ENCODE results near the gene SLC17A8. TPM values are rescaled to one million over a fixed set of nuclear protein-coding genes. Genes with fewer than 3 reads are reported as not detected.

The SLC17A8 gene
- polyA plus RNA-seq, 4 donors, result 0.19 to 0.60 (median 0.37) TPM

DNA sequence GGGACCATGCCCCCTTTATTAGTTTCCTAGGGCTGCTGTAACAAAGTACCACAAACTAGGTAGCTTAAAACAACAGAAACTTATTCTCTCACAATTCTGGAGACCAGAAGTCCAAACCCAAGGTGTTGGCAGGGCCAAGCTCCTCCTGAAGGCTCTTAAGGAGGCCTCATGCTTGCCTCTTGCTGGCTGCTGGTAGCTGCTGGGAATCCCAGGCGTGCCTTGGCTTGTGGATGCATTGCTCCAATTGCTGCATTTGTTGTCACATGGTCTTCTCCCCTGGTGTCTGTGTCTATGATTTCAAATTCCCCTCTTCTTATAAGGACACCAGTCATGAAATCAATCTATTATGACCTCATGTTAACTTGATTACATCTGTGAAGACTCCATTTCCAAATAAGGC lies 11.2 kb downstream of the SLC17A8 start:
- no peak for DNase-seq (ENCODE audit: low read depth in 4 of 4, low spot score in 3 of 4)

DNA sequence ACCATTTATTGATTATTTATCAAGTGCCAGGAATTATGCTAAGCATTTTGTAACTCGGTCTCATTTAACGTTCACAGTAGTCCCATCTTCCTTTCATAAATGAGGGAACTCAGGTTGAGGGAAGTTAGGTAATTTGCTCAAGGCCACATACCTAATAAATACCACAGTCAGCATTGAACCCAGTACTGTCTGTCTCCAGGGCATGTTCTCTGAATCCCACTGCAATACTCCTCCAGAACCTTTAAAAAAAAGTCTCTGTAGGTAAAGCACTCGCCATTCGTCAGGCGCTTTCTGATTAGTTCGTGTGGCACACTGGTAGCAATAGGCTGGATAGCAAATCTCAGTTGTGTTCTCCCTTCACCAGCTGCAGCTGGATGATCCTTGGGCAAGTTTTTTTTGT lies 14.3 kb downstream of the SLC17A8 start:
- no peak for DNase-seq (ENCODE audit: low read depth in 4 of 4, low spot score in 3 of 4)

DNA sequence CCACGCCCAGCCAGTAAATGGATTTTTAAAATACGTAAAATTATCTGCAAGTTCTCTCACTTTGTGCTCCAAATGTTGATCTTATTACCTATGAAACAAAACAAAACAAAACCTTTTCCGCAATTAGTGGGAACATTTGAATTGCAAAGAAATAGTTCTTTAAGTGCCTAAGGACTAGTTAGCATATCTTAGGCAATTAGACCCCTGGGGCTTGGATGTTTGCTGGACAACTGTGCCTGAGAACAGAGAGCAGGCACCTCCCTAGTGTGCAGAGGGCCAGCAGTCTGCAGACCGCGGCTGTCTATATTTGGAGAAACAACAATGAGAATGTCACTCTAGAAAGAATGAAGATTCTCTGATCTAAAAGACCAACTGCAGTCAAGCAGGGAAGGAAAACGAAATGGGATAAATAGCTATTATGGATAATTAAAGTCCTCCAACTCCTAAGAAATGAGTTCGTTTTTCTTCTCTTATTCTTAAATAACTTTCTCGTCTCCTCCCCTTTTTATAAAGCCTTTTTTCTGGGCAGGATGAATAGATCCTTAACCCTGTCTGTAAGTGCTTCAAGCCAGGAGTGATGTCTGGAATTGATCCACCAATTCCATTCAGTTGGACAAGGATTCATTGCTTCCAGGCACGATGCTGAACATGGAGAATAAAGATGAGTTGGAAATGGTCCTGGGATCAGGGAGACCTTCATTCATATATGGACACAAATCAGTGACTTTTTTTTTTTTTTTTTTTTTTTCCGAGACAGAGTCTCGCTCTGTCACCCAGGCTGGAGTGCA lies 16.2 kb downstream of the SLC17A8 start:
- DNase-seq (ENCODE audit: low read depth in 4 of 4, low spot score in 3 of 4), result no peak

DNA sequence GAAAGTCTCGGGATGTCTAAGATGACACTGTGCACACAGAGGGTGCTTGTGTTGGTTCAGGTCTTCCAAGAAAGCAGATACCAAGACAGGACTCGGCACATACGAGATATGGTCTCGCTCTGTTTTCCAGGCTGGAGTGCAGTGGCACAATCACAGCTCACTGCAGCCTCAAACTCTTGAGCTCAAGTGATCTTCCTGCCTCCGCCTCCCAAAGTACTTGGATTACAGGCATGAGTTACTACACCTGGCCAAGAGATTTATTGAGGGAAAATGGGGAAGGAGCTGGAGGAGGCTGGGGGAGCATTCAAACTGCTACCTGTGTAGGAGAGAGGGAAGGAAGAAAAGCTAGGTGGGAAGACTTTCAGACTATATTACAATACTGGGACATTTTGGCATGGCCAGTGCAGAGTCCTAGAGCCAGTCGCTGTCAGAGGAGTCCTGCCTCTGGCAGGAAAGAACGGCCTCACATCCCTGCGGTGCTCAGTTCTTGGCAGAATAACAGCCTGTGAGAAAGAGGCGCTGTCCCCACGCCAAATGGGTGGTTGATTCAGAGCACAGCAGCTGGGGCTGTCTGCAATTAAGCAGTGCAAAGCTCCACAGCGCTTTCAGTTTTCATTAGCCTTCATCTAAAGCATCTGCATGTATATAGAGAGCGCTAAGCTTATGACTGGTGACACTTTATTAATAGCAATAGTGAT lies 18.3 kb downstream of the SLC17A8 start:
- no peak for DNase-seq (ENCODE audit: low read depth in 4 of 4, low spot score in 3 of 4)

DNA sequence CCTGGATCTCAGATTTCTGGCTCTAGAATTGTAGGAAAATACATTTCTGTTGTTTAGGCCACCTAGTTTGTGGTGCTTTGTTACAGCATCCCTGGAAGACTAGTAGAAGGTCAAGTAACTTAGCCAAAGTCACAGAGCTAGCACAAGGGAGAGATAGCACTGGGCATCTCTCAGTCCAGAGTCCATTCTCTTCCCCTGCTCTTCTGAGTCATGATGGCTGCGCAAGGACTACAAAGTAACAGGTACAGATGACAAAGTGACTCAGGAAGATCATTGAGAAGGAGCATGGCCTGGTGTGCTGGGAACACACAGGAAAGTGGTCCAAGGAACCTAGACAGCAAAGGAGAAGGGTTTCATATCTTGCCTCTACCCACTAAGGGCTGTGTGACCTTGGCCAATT lies 19.3 kb downstream of the SLC17A8 start:
- no peak for DNase-seq (ENCODE audit: low read depth in 4 of 4, low spot score in 3 of 4)

DNA sequence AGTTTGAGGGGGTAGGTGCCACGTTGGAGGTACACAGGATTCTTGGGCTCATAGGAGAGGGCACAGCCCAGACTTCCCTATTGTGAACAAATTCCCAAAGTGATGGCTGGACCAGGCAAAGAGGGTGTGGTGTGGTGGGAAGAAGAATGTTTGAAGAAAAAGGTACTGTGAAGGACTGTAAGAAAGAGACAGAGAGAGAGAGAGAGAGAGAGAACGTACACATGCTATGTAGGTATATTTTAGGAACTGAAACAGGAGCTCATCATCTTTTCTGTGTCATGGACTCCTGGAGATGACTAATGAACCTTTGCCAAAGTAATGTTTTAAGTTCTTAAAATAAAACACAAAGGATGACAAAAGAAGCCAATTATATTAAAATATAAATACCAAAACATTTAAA lies 24.5 kb downstream of the SLC17A8 start:
- no peak for DNase-seq (ENCODE audit: low read depth in 4 of 4, low spot score in 3 of 4)

DNA sequence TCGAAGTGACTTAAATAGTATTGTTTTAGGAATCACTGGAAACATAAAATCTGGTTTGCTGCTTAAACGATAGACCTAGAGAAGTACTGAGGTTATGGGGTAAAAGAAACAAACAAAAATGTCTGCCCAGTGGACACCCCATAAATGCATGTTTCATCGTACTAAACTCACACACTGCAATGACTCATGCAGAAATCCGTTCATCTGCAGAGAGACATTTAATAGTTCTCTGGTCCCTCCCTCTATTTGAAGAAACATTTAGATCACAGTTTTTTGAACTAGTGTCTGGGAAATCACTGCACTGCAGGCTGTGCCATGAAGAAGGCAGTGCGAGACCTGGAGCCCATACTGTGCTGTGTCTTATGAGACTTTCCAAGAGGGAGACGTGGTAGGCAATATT lies 25.5 kb downstream of the SLC17A8 start:
- no peak for DNase-seq (ENCODE audit: low read depth in 4 of 4, low spot score in 3 of 4)

DNA sequence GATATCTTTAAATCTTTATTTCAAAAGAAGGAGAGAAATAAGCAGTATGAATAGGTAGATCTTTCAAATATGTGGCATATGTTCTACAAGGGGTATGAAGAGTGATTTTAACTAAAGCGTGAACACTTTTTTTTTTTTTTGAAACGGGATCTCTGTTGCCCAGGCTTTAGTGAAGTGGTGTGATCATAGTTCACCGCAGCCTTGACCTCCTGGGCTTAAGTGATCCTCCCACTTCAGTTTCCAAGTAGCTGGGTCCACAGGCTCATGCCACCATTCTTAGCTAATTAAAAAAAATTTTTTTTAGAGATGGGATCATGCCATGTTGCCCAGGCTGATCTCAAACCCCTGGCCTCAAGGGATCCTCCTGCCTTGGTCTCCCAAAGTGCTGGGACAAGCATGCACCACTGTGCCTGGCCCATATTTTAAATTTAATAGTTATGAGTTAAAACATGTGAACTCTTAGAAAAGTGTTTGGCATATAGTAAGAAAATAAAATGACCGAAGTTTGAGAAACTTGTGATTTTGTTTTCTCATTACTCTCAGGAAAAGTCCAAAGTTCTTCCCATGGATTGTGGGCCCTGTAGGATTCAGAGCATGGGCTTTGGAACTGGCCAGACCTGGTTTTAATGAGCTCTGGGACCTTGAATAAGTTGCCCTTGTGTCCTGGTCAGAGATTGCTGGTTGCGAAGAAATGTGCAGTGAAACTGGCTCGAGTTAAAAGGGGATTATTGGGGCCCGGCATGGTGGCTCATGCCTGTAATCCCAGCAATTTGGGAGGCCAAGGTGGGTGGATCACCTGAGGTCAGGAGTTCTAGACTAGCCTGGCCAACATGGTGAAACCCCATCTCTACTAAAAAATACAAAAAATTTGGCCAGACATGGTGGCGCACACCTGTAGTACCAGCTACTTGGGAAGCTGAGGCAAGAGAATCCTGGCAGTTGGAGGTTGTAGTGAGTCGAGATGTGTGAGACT lies 27.0 kb downstream of the SLC17A8 start:
- DNase-seq (ENCODE audit: low read depth in 4 of 4, low spot score in 3 of 4), result no peak

DNA sequence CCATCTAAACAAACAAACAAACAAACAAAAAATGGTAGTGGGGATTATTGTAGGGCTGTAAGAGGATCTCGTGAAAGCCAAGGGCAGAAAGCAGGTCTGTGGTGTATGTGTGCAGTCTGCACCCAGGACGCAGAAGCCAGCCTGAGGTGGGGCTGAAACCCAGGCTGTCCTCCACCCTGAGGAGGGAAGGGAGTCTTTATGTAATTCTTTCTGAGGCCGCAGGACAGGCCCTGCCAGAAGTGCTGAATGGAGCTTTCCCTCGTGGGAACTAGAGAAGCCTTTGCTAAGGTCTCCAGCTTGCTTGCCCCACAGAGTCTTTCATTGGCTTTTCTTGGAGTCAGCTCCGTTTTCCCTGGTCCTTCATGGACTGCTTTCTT lies 27.7 kb downstream of the SLC17A8 start:
- DNase-seq (ENCODE audit: low read depth in 4 of 4, low spot score in 3 of 4), result no peak

DNA sequence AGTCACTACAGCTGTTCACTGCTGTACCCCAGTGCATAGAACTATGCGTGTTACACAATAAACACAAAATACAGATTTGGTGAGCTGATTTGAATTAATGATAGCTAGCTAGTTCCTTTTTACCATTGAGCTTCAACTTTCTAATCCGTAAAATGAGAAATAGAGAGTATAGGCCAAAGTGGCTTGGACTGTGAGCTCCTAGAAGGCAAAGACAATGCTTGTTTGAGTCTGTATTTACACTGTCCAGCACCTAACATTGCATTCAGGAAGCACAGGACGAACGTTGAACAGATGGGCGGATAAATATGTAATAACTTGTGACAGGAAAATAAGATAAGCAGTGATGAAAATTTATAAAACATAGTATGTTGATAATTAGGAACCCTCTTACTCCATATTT lies 31.5 kb downstream of the SLC17A8 start:
- no peak for DNase-seq (ENCODE audit: low read depth in 4 of 4, low spot score in 3 of 4)

DNA sequence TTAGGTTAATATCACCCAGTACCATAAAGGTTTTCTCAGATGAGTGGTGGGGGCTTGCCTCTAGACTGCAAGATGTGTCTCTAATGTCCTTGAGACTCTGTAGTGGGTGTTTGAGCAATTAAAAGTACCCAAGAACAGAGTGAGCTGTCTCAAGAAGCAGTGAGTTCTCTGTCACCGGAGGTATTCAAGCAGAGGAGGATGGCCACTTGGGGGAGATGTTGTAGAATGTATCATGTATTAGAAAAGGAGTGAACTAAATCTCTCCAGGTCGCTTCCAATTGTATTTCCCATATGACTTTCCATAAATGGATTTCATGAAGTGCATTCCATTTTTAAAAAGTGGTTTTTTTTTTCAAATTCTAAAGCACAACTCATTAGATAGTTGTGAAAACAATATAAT lies 35.0 kb downstream of the SLC17A8 start:
- DNase-seq (ENCODE audit: low read depth in 4 of 4, low spot score in 3 of 4), result no peak

DNA sequence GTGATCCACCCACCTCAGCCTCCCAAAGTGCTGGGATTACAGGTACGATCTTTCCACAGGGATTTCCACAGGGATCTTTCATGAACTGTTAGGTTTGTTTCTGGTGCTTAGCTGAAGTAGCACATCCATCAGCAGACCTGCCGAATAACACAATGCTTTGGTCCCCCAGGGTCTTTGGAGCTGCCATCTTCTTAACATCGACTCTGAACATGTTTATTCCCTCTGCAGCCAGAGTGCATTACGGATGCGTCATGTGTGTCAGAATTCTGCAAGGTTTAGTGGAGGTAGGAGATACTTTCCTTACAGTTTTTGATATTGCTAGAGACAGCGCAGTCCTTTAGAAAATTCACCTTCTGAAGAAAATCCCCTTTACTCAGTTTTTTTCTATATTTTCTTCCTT lies 36.3 kb downstream of the SLC17A8 start:
- DNase-seq (ENCODE audit: low read depth in 4 of 4, low spot score in 3 of 4), result no peak

DNA sequence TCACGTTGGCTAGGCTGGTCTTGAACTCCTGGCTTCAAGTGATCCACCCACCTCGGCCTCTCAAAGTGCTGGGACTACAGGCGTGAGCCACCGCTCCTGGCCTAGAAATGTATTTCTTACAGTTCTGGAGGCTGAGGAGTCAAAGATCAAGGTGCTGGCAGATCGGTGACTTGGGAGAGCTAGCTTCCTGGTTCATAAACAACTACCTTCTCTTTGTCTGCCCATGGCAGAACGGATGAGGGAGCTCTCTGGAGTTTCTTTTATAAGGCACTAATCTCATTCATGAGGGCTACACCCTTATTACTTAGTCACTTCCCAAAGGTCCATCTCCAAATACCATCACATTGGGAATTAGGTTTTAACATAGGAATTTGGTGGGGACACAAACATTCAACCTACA lies 38.9 kb downstream of the SLC17A8 start:
- DNase-seq (ENCODE audit: low read depth in 4 of 4, low spot score in 3 of 4), result no peak

DNA sequence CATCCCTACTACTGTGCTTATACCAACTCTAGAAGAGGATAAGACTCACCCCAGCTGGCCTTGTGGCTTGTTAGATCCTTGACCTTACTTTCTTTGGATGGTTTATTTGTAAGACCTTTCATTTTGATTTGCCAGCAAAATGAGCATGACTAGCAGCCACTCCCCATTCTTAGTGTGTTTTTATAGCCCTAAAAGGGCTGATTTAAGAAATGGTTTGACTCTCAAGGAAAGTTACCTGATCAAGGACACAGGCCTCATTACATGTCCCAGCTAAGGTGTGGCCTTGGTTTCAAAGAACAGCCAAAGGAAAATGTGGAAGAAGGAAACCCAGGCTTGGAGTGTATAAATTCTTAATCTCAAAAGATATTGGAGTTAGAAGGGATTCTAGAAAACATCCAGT lies 41.4 kb downstream of the SLC17A8 start:
- no peak for DNase-seq (ENCODE audit: low read depth in 4 of 4, low spot score in 3 of 4)

DNA sequence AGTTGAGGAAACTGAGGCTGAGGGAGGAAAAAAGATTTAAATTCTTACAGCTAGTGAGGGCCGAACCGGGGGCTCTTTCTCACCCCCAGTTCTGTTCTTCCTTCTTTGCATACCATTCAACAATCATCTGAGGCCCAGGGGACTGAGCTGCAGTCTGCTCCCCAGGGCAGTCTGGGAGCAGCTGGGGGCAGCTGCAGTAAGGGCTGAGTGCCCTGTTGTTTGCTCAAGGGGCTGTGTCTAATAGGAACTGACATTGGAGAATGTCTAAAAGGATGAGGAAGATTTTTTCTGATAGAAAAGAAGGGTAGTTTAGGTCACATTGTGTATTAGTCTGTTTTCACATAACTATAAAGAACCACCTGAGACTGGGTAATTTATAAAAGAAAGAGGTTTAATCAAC lies 42.2 kb downstream of the SLC17A8 start:
- no peak for DNase-seq (ENCODE audit: low read depth in 4 of 4, low spot score in 3 of 4)

DNA sequence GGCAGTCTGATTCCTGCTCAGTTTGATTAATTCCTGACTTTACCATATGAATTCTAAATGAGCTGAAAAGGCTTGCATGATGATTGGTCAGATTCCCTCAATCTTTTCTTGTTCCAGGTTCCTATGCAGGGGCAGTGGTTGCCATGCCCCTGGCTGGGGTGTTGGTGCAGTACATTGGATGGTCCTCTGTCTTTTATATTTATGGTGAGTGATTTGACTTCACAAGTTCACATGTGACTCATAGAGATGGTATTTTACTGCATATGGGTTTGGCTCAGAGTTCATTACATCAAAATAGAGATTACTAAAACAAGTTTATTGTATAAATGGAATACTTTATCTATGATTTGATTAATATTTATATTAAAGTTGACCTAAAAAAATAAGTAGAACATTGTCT lies 44.8 kb downstream of the SLC17A8 start:
- DNase-seq (ENCODE audit: low read depth in 4 of 4, low spot score in 3 of 4), result no peak

DNA sequence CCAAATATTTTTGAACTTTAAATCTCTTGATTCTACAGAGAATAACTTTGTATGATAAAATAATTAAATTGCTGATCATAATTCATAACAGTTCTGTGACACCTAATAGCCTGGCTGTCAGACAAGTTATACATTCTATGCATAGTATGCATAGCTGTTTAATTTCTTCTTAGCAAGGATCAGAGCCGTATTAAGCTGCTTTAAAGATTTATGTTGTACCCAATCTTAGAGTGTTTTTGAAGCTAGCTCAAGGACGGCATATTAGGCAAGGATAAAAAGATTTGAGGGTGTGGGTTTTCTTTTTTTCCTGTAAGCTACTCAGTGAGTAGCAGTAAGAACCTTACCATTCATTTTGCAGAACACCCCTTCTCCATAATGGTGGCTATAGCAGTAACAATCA lies 45.9 kb downstream of the SLC17A8 start:
- no peak for DNase-seq (ENCODE audit: low read depth in 4 of 4, low spot score in 3 of 4)

DNA sequence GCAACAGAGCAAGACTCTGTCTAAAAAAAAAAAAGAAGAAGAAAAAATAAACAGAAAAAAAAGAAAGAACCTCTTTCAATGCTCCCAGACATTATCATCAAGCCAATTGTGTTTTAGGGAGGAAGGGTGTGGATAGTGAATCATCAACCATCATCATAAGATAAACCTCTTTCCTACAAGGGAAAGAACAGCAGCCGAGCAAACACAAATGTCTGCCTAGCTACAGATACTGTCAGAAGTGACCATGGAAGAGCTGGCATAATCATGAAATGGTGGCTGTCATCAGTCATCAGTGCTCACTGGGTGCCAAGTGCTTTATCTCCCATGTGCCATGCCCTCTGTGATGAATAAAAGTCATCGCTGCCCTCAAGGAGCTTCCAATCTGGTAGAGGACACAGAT lies 46.6 kb downstream of the SLC17A8 start:
- no peak for DNase-seq (ENCODE audit: low read depth in 4 of 4, low spot score in 3 of 4)

DNA sequence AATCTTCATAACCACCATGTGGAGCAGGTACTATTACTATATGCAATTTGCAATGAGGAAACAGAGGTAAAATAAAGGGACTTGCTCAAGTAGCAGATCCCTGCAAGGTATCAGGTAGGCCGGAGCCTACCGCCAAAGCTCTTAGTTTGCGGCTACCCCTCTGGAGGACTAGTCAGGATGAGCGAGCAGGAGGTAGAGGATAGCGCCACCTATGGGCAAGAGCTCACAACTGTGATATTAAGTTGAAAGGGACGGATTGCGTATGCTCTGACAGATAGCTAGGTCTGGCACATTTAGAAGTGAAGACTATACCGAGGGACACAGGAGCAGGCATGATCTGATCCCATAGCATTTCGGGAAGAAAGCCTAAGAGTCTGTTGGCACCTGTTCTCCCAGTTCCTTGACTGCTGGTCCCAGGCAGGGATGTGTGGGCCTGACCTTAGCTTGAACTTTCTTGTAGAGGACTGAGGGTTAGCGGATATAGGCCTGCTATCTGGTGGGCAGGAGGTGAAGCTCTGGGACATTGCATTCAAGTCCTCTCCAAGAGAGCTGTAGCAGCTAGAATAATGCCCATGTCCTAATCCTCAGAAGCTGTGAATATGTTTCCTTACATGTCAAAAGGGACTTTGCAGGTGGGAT lies 48.0 kb downstream of the SLC17A8 start:
- DNase-seq (ENCODE audit: low read depth in 4 of 4, low spot score in 3 of 4), result peak in 3 of 4 donors; percentile 5 to 12 (median 6)

DNA sequence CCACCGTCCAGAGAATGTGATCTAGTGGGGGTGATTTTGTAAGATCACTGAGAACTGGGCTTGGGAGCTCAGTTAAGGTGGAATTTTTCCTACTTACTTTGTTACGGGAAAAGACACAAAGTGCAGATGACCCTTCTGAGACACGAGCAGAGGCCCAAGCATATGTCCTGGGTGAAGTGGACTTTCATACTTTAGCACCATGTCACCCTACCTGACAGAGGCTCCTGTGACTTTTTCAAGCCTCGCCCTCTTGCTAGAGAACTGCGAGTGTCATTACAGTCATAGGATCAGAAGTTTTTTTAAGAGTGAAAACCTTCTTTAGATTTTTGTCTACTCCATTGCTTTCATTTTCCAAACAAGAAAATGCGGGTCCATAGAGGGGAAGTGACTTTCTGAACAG lies 56.1 kb downstream of the SLC17A8 start:
- no peak for DNase-seq (ENCODE audit: low read depth in 4 of 4, low spot score in 3 of 4)

DNA sequence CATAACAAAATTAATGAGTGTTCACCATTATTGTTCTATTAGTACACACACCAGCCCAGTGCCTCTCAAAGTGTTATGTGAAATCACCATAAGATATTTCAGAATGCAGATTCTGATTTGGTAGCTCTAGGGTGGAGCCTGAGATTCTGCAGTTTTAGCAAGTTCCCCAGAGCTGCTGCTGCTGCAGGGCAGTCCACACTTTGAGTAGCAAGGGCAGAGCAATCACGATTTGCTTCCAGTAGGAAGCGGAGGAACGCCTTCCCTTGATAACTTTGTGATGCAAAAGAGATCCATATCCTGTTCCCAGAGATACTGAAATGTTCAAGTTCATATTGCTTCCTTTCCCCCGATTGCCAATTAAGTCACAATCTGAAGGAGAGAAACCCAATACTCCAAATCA lies 57.9 kb downstream of the SLC17A8 start:
- DNase-seq (ENCODE audit: low read depth in 4 of 4, low spot score in 3 of 4), result no peak
